Adrenal gland (tissue), 5 donors: ENCODE data around the gene MATN3.

Experiments used
- POLR2A ChIP-seq, 2 donors: fragments of 450-650 bp; IDR thresholded peaks; one replicate each; pipeline ENCODE4 v1.6.1; 2017; ENCODE audit warnings: antibody characterized with exemption in 2 of 2, mild to moderate bottlenecking in 2 of 2, moderate library complexity in 1 of 2
- TF ChIP-seq, protein P1 (sequence below), 6 experiments: fragments of 450-650 bp in 4 of 6; fragments of 200-600 bp in 2 of 6; sonication (generic) in 1 of 6; IDR thresholded peaks; 1 replicate in 5 of 6; 2 replicates in 1 of 6; pipeline versions ENCODE4 v1.5.1 to v1.8.0; 2016 to 2021; ENCODE audit warnings: antibody characterized with exemption in 6 of 6, mild to moderate bottlenecking in 2 of 6, moderate library complexity in 1 of 6
- donor health status: DM: no; HTN: no; CAD: no.

DNA sequence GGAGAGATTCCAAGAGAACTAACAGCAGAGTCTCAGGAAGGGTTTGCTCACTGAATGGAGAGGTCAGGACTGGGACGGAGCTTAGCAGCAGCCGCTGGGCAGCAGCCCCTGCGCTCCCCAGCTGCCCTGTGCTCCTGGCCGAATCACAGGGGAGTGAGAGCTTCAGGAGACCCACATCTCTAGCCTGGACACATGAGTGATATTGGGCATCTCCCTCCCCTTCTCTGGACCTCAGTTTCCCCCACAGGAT, 511 bp downstream of the MATN3 start:
- TF ChIP-seq, protein P1, sequence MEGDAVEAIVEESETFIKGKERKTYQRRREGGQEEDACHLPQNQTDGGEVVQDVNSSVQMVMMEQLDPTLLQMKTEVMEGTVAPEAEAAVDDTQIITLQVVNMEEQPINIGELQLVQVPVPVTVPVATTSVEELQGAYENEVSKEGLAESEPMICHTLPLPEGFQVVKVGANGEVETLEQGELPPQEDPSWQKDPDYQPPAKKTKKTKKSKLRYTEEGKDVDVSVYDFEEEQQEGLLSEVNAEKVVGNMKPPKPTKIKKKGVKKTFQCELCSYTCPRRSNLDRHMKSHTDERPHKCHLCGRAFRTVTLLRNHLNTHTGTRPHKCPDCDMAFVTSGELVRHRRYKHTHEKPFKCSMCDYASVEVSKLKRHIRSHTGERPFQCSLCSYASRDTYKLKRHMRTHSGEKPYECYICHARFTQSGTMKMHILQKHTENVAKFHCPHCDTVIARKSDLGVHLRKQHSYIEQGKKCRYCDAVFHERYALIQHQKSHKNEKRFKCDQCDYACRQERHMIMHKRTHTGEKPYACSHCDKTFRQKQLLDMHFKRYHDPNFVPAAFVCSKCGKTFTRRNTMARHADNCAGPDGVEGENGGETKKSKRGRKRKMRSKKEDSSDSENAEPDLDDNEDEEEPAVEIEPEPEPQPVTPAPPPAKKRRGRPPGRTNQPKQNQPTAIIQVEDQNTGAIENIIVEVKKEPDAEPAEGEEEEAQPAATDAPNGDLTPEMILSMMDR (IDR thresholded peaks at IDR 0.05), result no peak
- no peak for TF ChIP-seq POLR2A (IDR thresholded peaks at IDR 0.05)
